Panc1 (cell line): ENCODE measurements around the gene TTC9C. TPM values are rescaled to one million over a fixed set of nuclear protein-coding genes. Genes with fewer than 3 reads are reported as not detected.

Experiments
- ATAC-seq: fragments of 200-7000 bp; cut with Tn5 transposase; 2 replicates; pipeline ENCODE4 v1.9.1; 2020; ENCODE audit warnings: mild to moderate bottlenecking, moderate library complexity
- BruUV-seq: library from RNA; stranded (reverse); fragments of 400-500 nt; replicated peaks from 2 replicates; lab custom pipeline; 2021; lab: Mats Ljungman, UMichigan
- CTCF ChIA-PET: fragments of 300-600 bp; sonication (Branson Sonifier 250); formaldehyde crosslinking; loops from one replicate; lab custom pipeline; 2022; ENCODE audit warnings: antibody characterized with exemption; lab: Charles Lee
- POLR2A ChIA-PET: fragments of 300-600 bp; sonication (Branson Sonifier 250); formaldehyde crosslinking; loops from one replicate; lab custom pipeline; 2022; ENCODE audit warnings: antibody characterized with exemption; lab: Charles Lee
- DNase-seq: peaks from one replicate; pipeline ENCODE4 v3.0.0-alpha.2; 2010; ENCODE audit warnings: low read depth, low spot score
- H3K27ac ChIP-seq: 2 replicates; pipeline ENCODE4 v1.5.1; 2011; ENCODE audit warnings: mild to moderate bottlenecking, low read length, inconsistent platforms
- H3K27me3 ChIP-seq: fragments of 200-500 bp; sonication (Bioruptor generic); 2 replicates; pipeline ENCODE4 v1.6.0; 2014; ENCODE audit warnings: low read length, inconsistent platforms; ENCODE audit not compliant: control insufficient read depth, insufficient read depth
- H3K36me3 ChIP-seq: fragments of 200-500 bp; sonication (Bioruptor generic); 2 replicates; pipeline ENCODE4 v1.5.1; 2014; ENCODE audit warnings: inconsistent platforms, mild to moderate bottlenecking, low read length, moderate library complexity; ENCODE audit not compliant: control insufficient read depth, insufficient read depth
- H3K4me1 ChIP-seq: 2 replicates; pipeline ENCODE4 v1.5.1; 2011; ENCODE audit warnings: inconsistent platforms, mild to moderate bottlenecking, low read length, moderate library complexity; ENCODE audit not compliant: control insufficient read depth, insufficient read depth
- H3K4me3 ChIP-seq, 2 experiments: 2 replicates each; pipeline ENCODE4 v1.5.1; 2011 to 2012; ENCODE audit warnings: low read depth in 2 of 2, low read length in 2 of 2, mild to moderate bottlenecking in 2 of 2, inconsistent platforms in 1 of 2, moderate library complexity in 1 of 2
- H3K9me3 ChIP-seq: fragments of 200-500 bp; sonication (Bioruptor generic); 2 replicates; pipeline ENCODE4 v1.5.1; 2014; ENCODE audit warnings: low read depth, mild to moderate bottlenecking, inconsistent platforms, low read length, moderate library complexity; ENCODE audit not compliant: control insufficient read depth, insufficient read depth
- POLR2AphosphoS5 ChIP-seq: IDR thresholded peaks from 2 replicates; pipeline ENCODE4 v1.6.1; 2012; ENCODE audit warnings: mild to moderate bottlenecking, low read depth, low read length, moderate library complexity
- SIN3A ChIP-seq: IDR thresholded peaks from 2 replicates; pipeline ENCODE4 v1.6.1; 2012; ENCODE audit warnings: low read depth, mild to moderate bottlenecking, low read length, moderate library complexity, borderline replicate concordance; ENCODE audit not compliant: insufficient read depth
- TCF7L2 ChIP-seq: IDR thresholded peaks from 2 replicates; pipeline ENCODE4 v1.6.1; 2011; ENCODE audit warnings: mild to moderate bottlenecking, low read depth, low read length, inconsistent platforms
- in situ Hi-C: cut with HindIII; loops from 2 replicates; pipeline ENCODE4 v1.10.0; 2016; ENCODE audit warnings: low sequenced_read_pairs, low pct_unique_long_range_greater_than_20kb
- intact Hi-C: fragments of 100-400 bp; cut with micrococcal nuclease; formaldehyde crosslinking; loops from one replicate; pipeline ENCODE4 v1.10.0; 2022; ENCODE audit not compliant: unreplicated experiment
- total RNA-seq: library from RNA; stranded (reverse); gene quantifications from one replicate; pipeline ENCODE4 v1.2.1, GENCODE V29; 2021; ENCODE audit not compliant: unreplicated experiment
- TF ChIP-seq, protein P1 (sequence below): fragments of 450-650 bp; IDR thresholded peaks from 2 replicates; pipeline ENCODE4 v1.5.1; 2017; ENCODE audit warnings: mild to moderate bottlenecking
- TF ChIP-seq, protein P2 (sequence below), 2 experiments: IDR thresholded peaks; 2 replicates each; pipeline ENCODE4 v1.6.1; 2011 to 2012; ENCODE audit warnings: low read depth in 2 of 2, control low read depth in 1 of 2, low read length in 1 of 2, mild to moderate bottlenecking in 1 of 2, moderate library complexity in 1 of 2; ENCODE audit not compliant: insufficient read depth in 1 of 2

The TTC9C gene
- total RNA-seq, 1 experiment from 2014 or later: 39.4 TPM

DNA sequence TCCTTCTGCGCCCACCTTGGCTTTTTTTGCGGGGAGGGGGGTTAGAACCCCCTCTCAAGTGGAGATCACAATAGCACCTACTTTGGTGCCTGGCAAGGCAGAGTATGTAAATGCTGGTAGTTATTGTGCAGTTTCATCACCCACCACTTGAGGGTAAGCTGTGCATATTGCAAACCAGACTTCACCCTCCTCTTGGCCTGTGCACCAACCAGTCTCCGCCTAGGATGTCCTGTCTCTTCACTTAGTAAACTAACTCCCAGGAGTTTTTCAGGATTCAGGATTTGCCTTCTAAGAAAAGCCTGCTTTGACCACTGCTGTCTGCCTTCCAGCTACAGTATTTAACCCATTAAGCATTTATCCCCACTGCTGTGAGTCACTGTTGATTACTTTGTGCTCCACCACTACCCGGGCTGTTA lies 47.5 kb upstream of the TTC9C start:
- ChIA-PET CTCF (interaction anchor here (0.6 to 1.4 kb wide), 7 partner anchors 25 to 185 kb away, joined by 3 to 8 read pairs (median 4); partner anchors contain the start of gene ZBTB3), POLR2A (interaction anchor here (0.6 to 0.8 kb wide), 2 partner anchors 10 to 95 kb away, joined by 4 to 6 read pairs; no protein-coding TSS in a partner anchor)
- Histone ChIP-seq H3K27me3 (no peaks in the 10 kb centered on the region), H3K27ac (peak overlapping the region; percentile 42; the same call in 1 of the 2 replicates), H3K4me1 (peaks cover 11% of the 10 kb centered on the region), H3K36me3 (no peaks in the 10 kb centered on the region; the same call in 1 of the 2 replicates), H3K9me3 (no peaks in the 10 kb centered on the region), H3K4me3 (no peak overlapping the region)
- intact Hi-C loops: no loop called here
- no TSS peak for BruUV-seq
- in situ Hi-C loops: no loop called here
- ATAC-seq: peak; percentile 93
- TF ChIP-seq SIN3A: no peak
- TF ChIP-seq, protein P1, sequence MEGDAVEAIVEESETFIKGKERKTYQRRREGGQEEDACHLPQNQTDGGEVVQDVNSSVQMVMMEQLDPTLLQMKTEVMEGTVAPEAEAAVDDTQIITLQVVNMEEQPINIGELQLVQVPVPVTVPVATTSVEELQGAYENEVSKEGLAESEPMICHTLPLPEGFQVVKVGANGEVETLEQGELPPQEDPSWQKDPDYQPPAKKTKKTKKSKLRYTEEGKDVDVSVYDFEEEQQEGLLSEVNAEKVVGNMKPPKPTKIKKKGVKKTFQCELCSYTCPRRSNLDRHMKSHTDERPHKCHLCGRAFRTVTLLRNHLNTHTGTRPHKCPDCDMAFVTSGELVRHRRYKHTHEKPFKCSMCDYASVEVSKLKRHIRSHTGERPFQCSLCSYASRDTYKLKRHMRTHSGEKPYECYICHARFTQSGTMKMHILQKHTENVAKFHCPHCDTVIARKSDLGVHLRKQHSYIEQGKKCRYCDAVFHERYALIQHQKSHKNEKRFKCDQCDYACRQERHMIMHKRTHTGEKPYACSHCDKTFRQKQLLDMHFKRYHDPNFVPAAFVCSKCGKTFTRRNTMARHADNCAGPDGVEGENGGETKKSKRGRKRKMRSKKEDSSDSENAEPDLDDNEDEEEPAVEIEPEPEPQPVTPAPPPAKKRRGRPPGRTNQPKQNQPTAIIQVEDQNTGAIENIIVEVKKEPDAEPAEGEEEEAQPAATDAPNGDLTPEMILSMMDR: peak; percentile 84; the same call in 1 of the 2 replicates
- DNase-seq: no peak

GRCh38 chr11:62682518-62682917 lies 45.8 kb upstream of the TTC9C start:
- H3K27me3 ChIP-seq: no peaks in the 10 kb centered on the region
- no peaks in the 10 kb centered on the region; the same call in 1 of the 2 replicates for H3K36me3 ChIP-seq
- no peak for DNase-seq
- no peak overlapping the region for H3K27ac ChIP-seq
- no peak for TF ChIP-seq SIN3A
- TF ChIP-seq, protein P1: no peak
- TF ChIP-seq POLR2AphosphoS5: no peak
- TF ChIP-seq, protein P2, sequence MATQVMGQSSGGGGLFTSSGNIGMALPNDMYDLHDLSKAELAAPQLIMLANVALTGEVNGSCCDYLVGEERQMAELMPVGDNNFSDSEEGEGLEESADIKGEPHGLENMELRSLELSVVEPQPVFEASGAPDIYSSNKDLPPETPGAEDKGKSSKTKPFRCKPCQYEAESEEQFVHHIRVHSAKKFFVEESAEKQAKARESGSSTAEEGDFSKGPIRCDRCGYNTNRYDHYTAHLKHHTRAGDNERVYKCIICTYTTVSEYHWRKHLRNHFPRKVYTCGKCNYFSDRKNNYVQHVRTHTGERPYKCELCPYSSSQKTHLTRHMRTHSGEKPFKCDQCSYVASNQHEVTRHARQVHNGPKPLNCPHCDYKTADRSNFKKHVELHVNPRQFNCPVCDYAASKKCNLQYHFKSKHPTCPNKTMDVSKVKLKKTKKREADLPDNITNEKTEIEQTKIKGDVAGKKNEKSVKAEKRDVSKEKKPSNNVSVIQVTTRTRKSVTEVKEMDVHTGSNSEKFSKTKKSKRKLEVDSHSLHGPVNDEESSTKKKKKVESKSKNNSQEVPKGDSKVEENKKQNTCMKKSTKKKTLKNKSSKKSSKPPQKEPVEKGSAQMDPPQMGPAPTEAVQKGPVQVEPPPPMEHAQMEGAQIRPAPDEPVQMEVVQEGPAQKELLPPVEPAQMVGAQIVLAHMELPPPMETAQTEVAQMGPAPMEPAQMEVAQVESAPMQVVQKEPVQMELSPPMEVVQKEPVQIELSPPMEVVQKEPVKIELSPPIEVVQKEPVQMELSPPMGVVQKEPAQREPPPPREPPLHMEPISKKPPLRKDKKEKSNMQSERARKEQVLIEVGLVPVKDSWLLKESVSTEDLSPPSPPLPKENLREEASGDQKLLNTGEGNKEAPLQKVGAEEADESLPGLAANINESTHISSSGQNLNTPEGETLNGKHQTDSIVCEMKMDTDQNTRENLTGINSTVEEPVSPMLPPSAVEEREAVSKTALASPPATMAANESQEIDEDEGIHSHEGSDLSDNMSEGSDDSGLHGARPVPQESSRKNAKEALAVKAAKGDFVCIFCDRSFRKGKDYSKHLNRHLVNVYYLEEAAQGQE (IDR thresholded peaks at IDR 0.05; ENCODE audit: insufficient read depth in 1 of 2, low read depth in 2 of 2, low read length in 1 of 2): no peak
- TF ChIP-seq TCF7L2: no peak
- intact Hi-C loops: no loop called here
- POLR2A ChIA-PET: no interaction called here
- no peak overlapping the region for H3K4me3 ChIP-seq
- in situ Hi-C loops: no loop called here
- no TSS peak for BruUV-seq
- CTCF ChIA-PET: no interaction called here
- H3K9me3 ChIP-seq: no peaks in the 10 kb centered on the region
- peaks cover 8% of the 10 kb centered on the region for H3K4me1 ChIP-seq
- no peak for ATAC-seq
